Natural killer cell (primary cell): ENCODE measurements around the gene P2RX4. TPM values are rescaled to one million over a fixed set of nuclear protein-coding genes. Genes with fewer than 3 reads are reported as not detected.
"Not testable (repeated sequence)": the region's sequence is repeated elsewhere in the genome, so short reads cannot be mapped to it uniquely, and the experiment has no call there.

Source experiments
- ATAC-seq, 3 donors: fragments of 150-1000 bp in 2 of 3; fragments of 200-7000 bp in 1 of 3; cut with Tn5 transposase; 1 replicate in 1 of 3; 2 replicates in 2 of 3; pipeline ENCODE4 v1.10.0; 2021; ENCODE audit warnings: mild to moderate bottlenecking in 2 of 3, moderate library complexity in 2 of 3
- DNase-seq, 2 donors: peaks; one replicate each; pipeline versions ENCODE4 v3.0.0 to v3.0.0-alpha.2; 2013 to 2021; ENCODE audit warnings: mixed read lengths in 1 of 2
- H3K27ac ChIP-seq: one replicate; pipeline ENCODE4 v1.5.1; 2013; ENCODE audit warnings: mild to moderate bottlenecking, low read length
- H3K27me3 ChIP-seq: one replicate; pipeline ENCODE4 v1.6.1; 2013; ENCODE audit warnings: low read length; ENCODE audit not compliant: control insufficient read depth, insufficient read depth
- H3K36me3 ChIP-seq: one replicate; pipeline ENCODE4 v1.6.1; 2013; ENCODE audit warnings: low read length; ENCODE audit not compliant: control insufficient read depth, insufficient read depth
- H3K4me1 ChIP-seq: one replicate; pipeline ENCODE4 v1.6.1; 2013; ENCODE audit warnings: low read length; ENCODE audit not compliant: control insufficient read depth, insufficient read depth
- H3K4me3 ChIP-seq: one replicate; pipeline ENCODE4 v1.5.1; 2013; ENCODE audit warnings: low read length
- H3K9me3 ChIP-seq: one replicate; pipeline ENCODE4 v1.6.1; 2013; ENCODE audit warnings: low read length; ENCODE audit not compliant: control insufficient read depth, insufficient read depth
- H3K27ac Mint-ChIP-seq, 2 donors: one replicate each; pipeline ENCODE4 v1.8.0; 2022; ENCODE audit warnings: mild to moderate bottlenecking in 2 of 2, mixed read lengths in 2 of 2, moderate library complexity in 1 of 2
- H3K27me3 Mint-ChIP-seq, 2 donors: one replicate each; pipeline ENCODE4 v1.8.0; 2022; ENCODE audit warnings: low read depth in 2 of 2, mixed read lengths in 2 of 2
- H3K36me3 Mint-ChIP-seq: one replicate; pipeline ENCODE4 v1.8.0; 2022; ENCODE audit warnings: mixed read lengths
- H3K4me1 Mint-ChIP-seq, 2 donors: one replicate each; pipeline ENCODE4 v1.8.0; 2022; ENCODE audit warnings: mixed read lengths in 2 of 2
- H3K4me3 Mint-ChIP-seq: one replicate; pipeline ENCODE4 v1.8.0; 2022; ENCODE audit warnings: mild to moderate bottlenecking, moderate library complexity, mixed read lengths
- H3K9me3 Mint-ChIP-seq, 2 donors: one replicate each; pipeline ENCODE4 v1.8.0; 2022; ENCODE audit warnings: mixed read lengths in 2 of 2
- CTCF ChIP-seq: fragments of 200-600 bp; IDR thresholded peaks from one replicate; pipeline ENCODE4 v1.8.0; 2022; ENCODE audit warnings: antibody characterized with exemption
- WGBS: methylation state at CpG from one replicate; pipeline ENCODE4 v1.1.7; 2013; ENCODE audit warnings: missing lambda C conversion rate; ENCODE audit not compliant: insufficient coverage; 5-methylcytosine and 5-hydroxymethylcytosine counted together
- intact Hi-C: fragments of 100-400 bp; cut with micrococcal nuclease; formaldehyde crosslinking; loops from one replicate; pipeline ENCODE4 v1.14.2; 2022
- total RNA-seq, 4 donors: library from RNA; stranded (reverse); fragments of 120-200 nt in 1 of 4; gene quantifications; one replicate each; pipeline versions ENCODE4 v1.2.3 to v1.2.4, GENCODE V29; 2013 to 2022

P2RX4 gene
- total RNA-seq, 3 donors from 2014 or later (not counting 1 experiment from before 2014, with no cell fraction given) = 34.8 to 39.3 (median 38.2) TPM

- Histone ChIP-seq H3K36me3 (peaks cover 18% of the 10 kb centered on the region), H3K27ac (no peak overlapping the region), H3K4me3 (no peak overlapping the region), H3K27me3 (no peaks in the 10 kb centered on the region), H3K9me3 (no peaks in the 10 kb centered on the region), H3K4me1 (peaks cover 36% of the 10 kb centered on the region)
- TF ChIP-seq CTCF = no peak
- H3K36me3 Mint-ChIP-seq = no peaks in the 10 kb centered on the region
- peak in 1 of 3 donors; percentile 44 for ATAC-seq
- peak overlapping the region; percentile 54 to 65 for H3K27ac Mint-ChIP-seq
- H3K4me1 Mint-ChIP-seq = peaks cover 18 to 28% of the 10 kb centered on the region in 2 donors
- H3K27me3 Mint-ChIP-seq = no peaks in the 10 kb centered on the region
- DNase-seq = peak in 1 of 2 donors; percentile 79
- intact Hi-C loops = loop anchor here (5.0 kb wide), 1 partner anchor 92 kb away; the partner anchor contains the start of gene P2RX7
- WGBS = 29% methylated on average over 8 of the region's 8 CpGs
- H3K9me3 Mint-ChIP-seq = no peaks in the 10 kb centered on the region
- H3K4me3 Mint-ChIP-seq = peak overlapping the region; percentile 78
Measured at GRCh38 chr12:121224591-121224990, 14.7 kb downstream of the P2RX4 start.

GRCh38 chr12:121226399-121226798, 16.5 kb downstream of the P2RX4 start:
- peaks cover 44% of the 10 kb centered on the region for H3K4me1 ChIP-seq
- Mint-ChIP-seq H3K27me3 (no peaks in the 10 kb centered on the region), H3K36me3 (no peaks in the 10 kb centered on the region), H3K9me3 (no peaks in the 10 kb centered on the region), H3K4me1 (peaks cover 18 to 28% of the 10 kb centered on the region in 2 donors), H3K27ac (no peak overlapping the region), H3K4me3 (no peak overlapping the region)
- no peak overlapping the region for H3K4me3 ChIP-seq
- TF ChIP-seq CTCF = no peak
- 90% methylated on average over 8 of the region's 8 CpGs for WGBS
- no peak for DNase-seq
- intact Hi-C loops = no loop called here
- H3K36me3 ChIP-seq = peaks cover 21% of the 10 kb centered on the region
- no peak for ATAC-seq
- H3K9me3 ChIP-seq = no peaks in the 10 kb centered on the region
- H3K27me3 ChIP-seq = no peaks in the 10 kb centered on the region
- H3K27ac ChIP-seq = no peak overlapping the region

- DNase-seq, H3K27ac ChIP-seq, H3K36me3 Mint-ChIP-seq, H3K4me3 ChIP-seq, H3K9me3 Mint-ChIP-seq, H3K27me3 ChIP-seq, H3K9me3 ChIP-seq, H3K27me3 Mint-ChIP-seq, intact Hi-C loops, H3K4me3 Mint-ChIP-seq, ATAC-seq, H3K27ac Mint-ChIP-seq: not testable (repeated sequence)
- peaks cover 44% of the 10 kb centered on the region for H3K4me1 ChIP-seq
- H3K36me3 ChIP-seq = peaks cover 21% of the 10 kb centered on the region
- H3K4me1 Mint-ChIP-seq = peaks cover 18 to 26% of the 10 kb centered on the region in 2 donors
- WGBS = 93% methylated on average over 8 of the region's 8 CpGs
Measured at GRCh38 chr12:121226871-121227270, 16.9 kb downstream of the P2RX4 start.

GRCh38 chr12:121227294-121227693, 17.4 kb downstream of the P2RX4 start:
- intact Hi-C loops = no loop called here
- ATAC-seq = no peak
- Mint-ChIP-seq H3K9me3 (no peaks in the 10 kb centered on the region), H3K4me3 (no peak overlapping the region), H3K27ac (no peak overlapping the region), H3K36me3 (no peaks in the 10 kb centered on the region), H3K27me3 (no peaks in the 10 kb centered on the region), H3K4me1 (peaks cover 18 to 24% of the 10 kb centered on the region in 2 donors)
- no peak for DNase-seq
- no peak overlapping the region for H3K4me3 ChIP-seq
- peaks cover 22% of the 10 kb centered on the region for H3K36me3 ChIP-seq
- no peaks in the 10 kb centered on the region for H3K9me3 ChIP-seq
- 89% methylated on average over 9 of the region's 9 CpGs for WGBS
- no peaks in the 10 kb centered on the region for H3K27me3 ChIP-seq
- peaks cover 44% of the 10 kb centered on the region for H3K4me1 ChIP-seq
- no peak overlapping the region for H3K27ac ChIP-seq
- no peak for TF ChIP-seq CTCF
